Measurements from ENCODE around the gene LENG1. TPM values are rescaled to one million over a fixed set of nuclear protein-coding genes. Genes with fewer than 3 reads are reported as not detected.
A peak's percentile ranks its signal among the peaks of the same experiment; 100 is the strongest.
"Not testable (repeated sequence)": the region's sequence is repeated elsewhere in the genome, so short reads cannot be mapped to it uniquely, and the experiment has no call there.

The LENG1 gene
- 3.4 TPM for total RNA-seq (ENCODE audit: unreplicated experiment)
- long read RNA-seq, partial matches to known transcripts, result 0 of 4 reads
- long read RNA-seq, other reads (novel, unspliced or antisense), result 1 of 4 reads

- Mint-ChIP-seq H3K27me3 (ENCODE audit: unreplicated experiment) (peaks cover 26% of the 10 kb centered on the region), H3K36me3 (ENCODE audit: low read depth, unreplicated experiment) (peaks cover 20% of the 10 kb centered on the region), H3K4me3 (ENCODE audit: unreplicated experiment) (peak within 1 kb of the TSS; percentile 99), H3K4me1 (ENCODE audit: unreplicated experiment) (peaks cover 17% of the 10 kb centered on the region), H3K27ac (ENCODE audit: unreplicated experiment) (peak within 1 kb of the TSS; percentile 98), H3K9me3 (ENCODE audit: unreplicated experiment) (no peaks in the 10 kb centered on the region)
- peak; percentile 94 for DNase-seq (ENCODE audit: low spot score)
- no peak for TF ChIP-seq CTCF (IDR thresholded peaks at IDR 0.05; ENCODE audit: unreplicated experiment)
Measured at GRCh38 chr19:54159352-54160181, at the start of gene LENG1. TSS of gene LENG1 (minus strand) at chr19:54159721. CDS start at chr19:54159695, 26 bp downstream.

GRCh38 chr19:54208784-54209057, 49.2 kb upstream of the LENG1 start:
- Mint-ChIP-seq H3K4me3 (ENCODE audit: unreplicated experiment) (no peak overlapping the region), H3K27me3 (ENCODE audit: unreplicated experiment) (peaks cover 11% of the 10 kb centered on the region), H3K27ac (ENCODE audit: unreplicated experiment) (no peak overlapping the region), H3K4me1 (ENCODE audit: unreplicated experiment) (peaks cover 10% of the 10 kb centered on the region), H3K36me3 (ENCODE audit: low read depth, unreplicated experiment) (peaks cover 43% of the 10 kb centered on the region), H3K9me3 (ENCODE audit: unreplicated experiment) (no peaks in the 10 kb centered on the region)
- TF ChIP-seq CTCF (IDR thresholded peaks at IDR 0.05; ENCODE audit: unreplicated experiment), result no peak
- no peak for DNase-seq (ENCODE audit: low spot score)

GRCh38 chr19:54207983-54208783, 48.7 kb upstream of the LENG1 start:
- H3K27ac Mint-ChIP-seq (ENCODE audit: unreplicated experiment), result peak overlapping the region; percentile 57
- H3K4me3 Mint-ChIP-seq (ENCODE audit: unreplicated experiment), result peak overlapping the region; percentile 69
- no peak for TF ChIP-seq CTCF (IDR thresholded peaks at IDR 0.05; ENCODE audit: unreplicated experiment)
- H3K9me3 Mint-ChIP-seq (ENCODE audit: unreplicated experiment), result no peaks in the 10 kb centered on the region
- peaks cover 13% of the 10 kb centered on the region for H3K27me3 Mint-ChIP-seq (ENCODE audit: unreplicated experiment)
- peaks cover 41% of the 10 kb centered on the region for H3K36me3 Mint-ChIP-seq (ENCODE audit: low read depth, unreplicated experiment)
- DNase-seq (ENCODE audit: low spot score), result no peak
- H3K4me1 Mint-ChIP-seq (ENCODE audit: unreplicated experiment), result peaks cover 10% of the 10 kb centered on the region

GRCh38 chr19:54207676-54207982, 48.1 kb upstream of the LENG1 start:
- no peaks in the 10 kb centered on the region for H3K9me3 Mint-ChIP-seq (ENCODE audit: unreplicated experiment)
- H3K4me1 Mint-ChIP-seq (ENCODE audit: unreplicated experiment), result peaks cover 15% of the 10 kb centered on the region
- H3K27me3 Mint-ChIP-seq (ENCODE audit: unreplicated experiment), result peaks cover 12% of the 10 kb centered on the region
- DNase-seq (ENCODE audit: low spot score), result no peak
- peaks cover 39% of the 10 kb centered on the region for H3K36me3 Mint-ChIP-seq (ENCODE audit: low read depth, unreplicated experiment)
- no peak for TF ChIP-seq CTCF (IDR thresholded peaks at IDR 0.05; ENCODE audit: unreplicated experiment)
- H3K4me3 Mint-ChIP-seq (ENCODE audit: unreplicated experiment), result no peak overlapping the region
- H3K27ac Mint-ChIP-seq (ENCODE audit: unreplicated experiment), result no peak overlapping the region

GRCh38 chr19:54207193-54207592, 47.7 kb upstream of the LENG1 start:
- H3K27ac Mint-ChIP-seq (ENCODE audit: unreplicated experiment); DNase-seq (ENCODE audit: low spot score); H3K4me3 Mint-ChIP-seq (ENCODE audit: unreplicated experiment); H3K9me3 Mint-ChIP-seq (ENCODE audit: unreplicated experiment): not testable (repeated sequence)
- Mint-ChIP-seq H3K4me1 (ENCODE audit: unreplicated experiment) (peaks cover 19% of the 10 kb centered on the region), H3K27me3 (ENCODE audit: unreplicated experiment) (peaks cover 11% of the 10 kb centered on the region), H3K36me3 (ENCODE audit: low read depth, unreplicated experiment) (peaks cover 39% of the 10 kb centered on the region)
